Neural progenitor cell (in vitro differentiated cells): ENCODE measurements around the gene SEMA4D.

Experiments used
- EZH2 ChIP-seq: fragments of 200-600 bp; sonication (generic); IDR thresholded peaks from 2 replicates; pipeline ENCODE4 v1.6.1; 2017; ENCODE audit warnings: antibody characterized with exemption, mild to moderate bottlenecking, moderate library complexity
- EZH2phosphoT487 ChIP-seq: fragments of 200-600 bp; sonication (generic); IDR thresholded peaks from 2 replicates; pipeline ENCODE4 v1.6.1; 2017; ENCODE audit warnings: antibody characterized with exemption
- TF ChIP-seq, protein P1 (sequence below): fragments of 200-600 bp; sonication (generic); IDR thresholded peaks from 2 replicates; pipeline ENCODE4 v1.5.1; 2017; ENCODE audit warnings: antibody characterized with exemption, mild to moderate bottlenecking

DNA sequence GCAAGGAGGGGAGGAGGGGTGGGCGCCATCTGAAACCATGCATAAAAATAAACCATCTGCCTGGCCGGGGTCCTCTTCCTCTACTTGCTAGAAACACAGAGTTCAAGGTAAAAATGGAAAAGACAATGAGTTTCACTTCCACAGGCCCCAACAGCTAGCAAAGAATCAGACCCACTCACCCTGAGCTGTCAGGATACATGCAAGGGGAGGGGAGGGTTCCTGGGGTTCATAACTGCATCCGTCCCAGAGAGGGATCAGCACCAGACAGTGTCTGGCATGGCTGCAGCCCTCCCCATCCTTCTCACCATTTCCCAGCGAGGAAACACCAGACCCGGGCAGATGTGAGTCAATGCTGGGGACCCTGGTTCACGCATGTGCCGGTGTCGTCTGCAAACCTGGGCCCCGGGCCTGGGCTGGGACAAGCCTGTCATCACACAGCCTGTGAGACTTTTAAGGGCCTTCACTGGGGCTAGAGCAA is 55.4 kb downstream of the SEMA4D start:
- TF ChIP-seq EZH2 (no peak), EZH2phosphoT487 (no peak)
- TF ChIP-seq, protein P1, sequence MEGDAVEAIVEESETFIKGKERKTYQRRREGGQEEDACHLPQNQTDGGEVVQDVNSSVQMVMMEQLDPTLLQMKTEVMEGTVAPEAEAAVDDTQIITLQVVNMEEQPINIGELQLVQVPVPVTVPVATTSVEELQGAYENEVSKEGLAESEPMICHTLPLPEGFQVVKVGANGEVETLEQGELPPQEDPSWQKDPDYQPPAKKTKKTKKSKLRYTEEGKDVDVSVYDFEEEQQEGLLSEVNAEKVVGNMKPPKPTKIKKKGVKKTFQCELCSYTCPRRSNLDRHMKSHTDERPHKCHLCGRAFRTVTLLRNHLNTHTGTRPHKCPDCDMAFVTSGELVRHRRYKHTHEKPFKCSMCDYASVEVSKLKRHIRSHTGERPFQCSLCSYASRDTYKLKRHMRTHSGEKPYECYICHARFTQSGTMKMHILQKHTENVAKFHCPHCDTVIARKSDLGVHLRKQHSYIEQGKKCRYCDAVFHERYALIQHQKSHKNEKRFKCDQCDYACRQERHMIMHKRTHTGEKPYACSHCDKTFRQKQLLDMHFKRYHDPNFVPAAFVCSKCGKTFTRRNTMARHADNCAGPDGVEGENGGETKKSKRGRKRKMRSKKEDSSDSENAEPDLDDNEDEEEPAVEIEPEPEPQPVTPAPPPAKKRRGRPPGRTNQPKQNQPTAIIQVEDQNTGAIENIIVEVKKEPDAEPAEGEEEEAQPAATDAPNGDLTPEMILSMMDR: no peak
